Measurements from ENCODE around the gene TMEM115. TPM values are rescaled to one million over a fixed set of nuclear protein-coding genes. Genes with fewer than 3 reads are reported as not detected.

The TMEM115 gene
- total and polyA plus RNA-seq, 2 donors (not counting 3 experiments of a cell fraction or from before 2014, with no cell fraction given) = 44.7 to 65.5 TPM

DNA sequence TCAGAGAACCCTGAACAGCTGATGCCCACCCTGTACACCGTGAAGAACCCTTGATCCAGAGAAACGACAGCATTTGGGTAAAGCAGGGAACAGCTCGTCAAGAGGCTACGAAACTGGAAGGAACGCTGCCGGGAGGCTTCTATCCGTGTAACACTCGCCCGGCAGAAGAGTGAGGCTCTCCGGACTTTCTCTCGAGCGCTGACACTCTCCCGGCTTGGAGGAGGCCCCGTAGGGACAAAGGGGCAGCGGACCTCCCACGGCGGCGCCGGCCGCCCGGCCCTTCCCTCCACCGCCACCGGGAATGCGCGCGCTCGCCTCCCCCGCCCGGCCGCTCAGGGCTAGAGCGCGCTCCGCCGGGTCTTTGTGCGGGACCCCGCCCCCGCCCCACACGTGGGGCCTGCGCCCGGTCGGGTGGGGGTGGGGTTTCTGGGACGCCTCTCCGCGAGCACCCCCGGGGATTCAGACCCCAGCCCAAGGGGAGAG, 38.4 kb downstream of the TMEM115 start:
- intact Hi-C loops (cut with micrococcal nuclease) = no loop called here
- DNase-seq (ENCODE audit: low read depth, low spot score) (peak; percentile 77), FAIRE-seq (no peak)
- Histone ChIP-seq H3K4me1 (ENCODE audit: control insufficient read depth, extremely low read depth, insufficient read depth, low read length) (peaks cover 67% of the 10 kb centered on the region), H3K36me3 (ENCODE audit: control insufficient read depth in 2 of 2, extremely low read depth in 1 of 2, insufficient read depth in 2 of 2, low read length in 2 of 2) (peaks cover 11 to 40% of the 10 kb centered on the region in 2 experiments), H3K27ac (ENCODE audit: insufficient read depth, low read depth, low read length) (peak overlapping the region; percentile 87), H3K9ac (replicated peaks; ENCODE audit: extremely low read depth, insufficient read depth, low read length) (peak overlapping the region; percentile 89), H3K4me2 (ENCODE audit: insufficient read depth, low read length) (peak overlapping the region; percentile 69), H3K9me3 (replicated peaks; ENCODE audit: control insufficient read depth, insufficient read depth, low read length) (no peaks in the 10 kb centered on the region), H3K9me1 (replicated peaks; ENCODE audit: control insufficient read depth, extremely low read depth, insufficient read depth, low read length) (no peaks in the 10 kb centered on the region), H2AFZ (ENCODE audit: low read depth, low read length) (no peak overlapping the region), H3K79me2 (ENCODE audit: control insufficient read depth, insufficient read depth, low read length) (peaks cover 52% of the 10 kb centered on the region), H4K20me1 (replicated peaks; ENCODE audit: control insufficient read depth, extremely low read depth, insufficient read depth, low read length) (no peaks in the 10 kb centered on the region), H3K27me3 (ENCODE audit: control insufficient read depth in 2 of 2, insufficient read depth in 2 of 2, low read length in 2 of 2) (no peaks in the 10 kb centered on the region), H3K4me3 (replicated peaks in 1 of 3; ENCODE audit: insufficient read depth in 1 of 3, low read depth in 1 of 3, low read length in 3 of 3) (peak overlapping the region; percentile 65 to 89 (median 89))
- dilution Hi-C loops (cut with MboI; ENCODE audit: extremely low pct_ligation_motif_present, low sequenced_read_pairs) = no loop called here
- BruUV-seq (replicated peaks) = no TSS peak
- ChIA-PET POLR2A (interaction anchor here (0.6 to 5.1 kb wide), 2 partner anchors 15 to 62 kb away, joined by 3 to 38 read pairs; no protein-coding TSS in a partner anchor), CTCF (interaction anchor here (0.5 to 4.3 kb wide), 13 partner anchors 7 to 1360 kb away, joined by 3 to 36 read pairs (median 3); partner anchors contain the start of genes CYB561D2, HYAL3, NAA80 and NPRL2)
- TF ChIP-seq EZH2 (IDR thresholded peaks at IDR 0.05; ENCODE audit: borderline replicate concordance, low read depth, low read length, severe bottlenecking) = no peak
- TF ChIP-seq POLR2A (IDR thresholded peaks at IDR 0.05; ENCODE audit: low read depth, low read length) = peak; percentile 71

DNA sequence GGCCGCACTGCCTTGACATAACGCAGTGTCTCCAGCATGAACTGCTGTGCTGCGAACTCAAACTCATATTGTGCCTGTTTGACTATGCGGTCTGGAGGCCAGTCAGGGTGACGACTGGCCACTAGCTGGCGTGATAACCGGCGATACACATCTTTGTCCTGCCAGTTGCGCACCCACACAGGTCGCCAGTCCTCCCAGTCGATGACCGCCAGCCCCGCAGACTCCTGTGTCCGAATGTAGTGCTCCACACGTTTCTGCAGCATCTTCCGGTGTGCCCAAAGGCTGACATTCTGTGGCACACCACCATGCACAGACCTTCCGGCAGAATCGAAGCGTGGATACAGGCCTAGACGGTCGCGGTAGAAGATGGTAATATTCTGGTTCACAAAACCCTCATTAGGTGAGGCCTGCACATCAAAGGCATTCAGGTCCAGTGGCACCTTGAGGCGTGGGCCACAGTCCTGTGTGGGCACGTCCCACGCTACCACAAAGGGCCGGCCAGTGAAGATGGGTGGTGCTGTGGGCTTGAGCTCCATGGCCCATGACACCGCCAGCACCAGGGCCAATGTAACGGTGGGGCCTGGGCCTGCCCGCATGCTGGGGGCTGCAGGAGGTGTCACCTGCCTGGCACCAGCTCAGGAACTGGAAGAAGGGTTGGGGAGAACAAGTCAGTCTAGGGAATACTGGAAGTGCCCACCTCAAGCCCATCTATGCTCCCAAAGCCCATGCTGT, 39.3 kb downstream of the TMEM115 start:
- Histone ChIP-seq H4K20me1 (replicated peaks; ENCODE audit: control insufficient read depth, extremely low read depth, insufficient read depth, low read length) (no peaks in the 10 kb centered on the region), H2AFZ (ENCODE audit: low read depth, low read length) (no peak overlapping the region), H3K27me3 (ENCODE audit: control insufficient read depth in 2 of 2, insufficient read depth in 2 of 2, low read length in 2 of 2) (no peaks in the 10 kb centered on the region), H3K9me3 (replicated peaks; ENCODE audit: control insufficient read depth, insufficient read depth, low read length) (no peaks in the 10 kb centered on the region), H3K79me2 (ENCODE audit: control insufficient read depth, insufficient read depth, low read length) (peaks cover 52% of the 10 kb centered on the region), H3K4me1 (ENCODE audit: control insufficient read depth, extremely low read depth, insufficient read depth, low read length) (peaks cover 67% of the 10 kb centered on the region), H3K9me1 (replicated peaks; ENCODE audit: control insufficient read depth, extremely low read depth, insufficient read depth, low read length) (no peaks in the 10 kb centered on the region), H3K36me3 (ENCODE audit: control insufficient read depth in 2 of 2, extremely low read depth in 1 of 2, insufficient read depth in 2 of 2, low read length in 2 of 2) (peaks cover 16 to 40% of the 10 kb centered on the region in 2 experiments), H3K27ac (ENCODE audit: insufficient read depth, low read depth, low read length) (peak overlapping the region; percentile 87), H3K9ac (replicated peaks; ENCODE audit: extremely low read depth, insufficient read depth, low read length) (peak overlapping the region; percentile 89), H3K4me2 (ENCODE audit: insufficient read depth, low read length) (peak overlapping the region; percentile 69), H3K4me3 (replicated peaks in 1 of 3; ENCODE audit: insufficient read depth in 1 of 3, low read depth in 1 of 3, low read length in 3 of 3) (peak overlapping the region; percentile 65 to 89 (median 89))
- dilution Hi-C loops (cut with MboI; ENCODE audit: extremely low pct_ligation_motif_present, low sequenced_read_pairs) = no loop called here
- FAIRE-seq (peak; percentile 87), DNase-seq (ENCODE audit: low read depth, low spot score) (peak; percentile 46)
- ChIA-PET CTCF (interaction anchor here (1.2 kb wide), 1 partner anchor 8 kb away, joined by 4 read pairs; the partner anchor contains the start of gene TUSC2), POLR2A (interaction anchor here (1.2 to 5.1 kb wide), 2 partner anchors 8 to 16 kb away, joined by 3 to 38 read pairs; partner anchors contain the start of gene TUSC2)
- intact Hi-C loops (cut with micrococcal nuclease) = no loop called here
- BruUV-seq (replicated peaks) = TSS peak; percentile 10
- TF ChIP-seq, protein P1, sequence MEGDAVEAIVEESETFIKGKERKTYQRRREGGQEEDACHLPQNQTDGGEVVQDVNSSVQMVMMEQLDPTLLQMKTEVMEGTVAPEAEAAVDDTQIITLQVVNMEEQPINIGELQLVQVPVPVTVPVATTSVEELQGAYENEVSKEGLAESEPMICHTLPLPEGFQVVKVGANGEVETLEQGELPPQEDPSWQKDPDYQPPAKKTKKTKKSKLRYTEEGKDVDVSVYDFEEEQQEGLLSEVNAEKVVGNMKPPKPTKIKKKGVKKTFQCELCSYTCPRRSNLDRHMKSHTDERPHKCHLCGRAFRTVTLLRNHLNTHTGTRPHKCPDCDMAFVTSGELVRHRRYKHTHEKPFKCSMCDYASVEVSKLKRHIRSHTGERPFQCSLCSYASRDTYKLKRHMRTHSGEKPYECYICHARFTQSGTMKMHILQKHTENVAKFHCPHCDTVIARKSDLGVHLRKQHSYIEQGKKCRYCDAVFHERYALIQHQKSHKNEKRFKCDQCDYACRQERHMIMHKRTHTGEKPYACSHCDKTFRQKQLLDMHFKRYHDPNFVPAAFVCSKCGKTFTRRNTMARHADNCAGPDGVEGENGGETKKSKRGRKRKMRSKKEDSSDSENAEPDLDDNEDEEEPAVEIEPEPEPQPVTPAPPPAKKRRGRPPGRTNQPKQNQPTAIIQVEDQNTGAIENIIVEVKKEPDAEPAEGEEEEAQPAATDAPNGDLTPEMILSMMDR (IDR thresholded peaks at IDR 0.05; ENCODE audit: extremely low read depth in 1 of 2, insufficient read depth in 1 of 2, low read depth in 1 of 2, low read length in 2 of 2) = peak in 1 of 2 donors; percentile 50
- TF ChIP-seq POLR2A (IDR thresholded peaks at IDR 0.05; ENCODE audit: low read depth, low read length) (peak; percentile 59), GATA2 (IDR thresholded peaks at IDR 0.05; ENCODE audit: insufficient read depth, insufficient read length, low read depth, low read length) (peak; percentile 36), POLR2AphosphoS5 (IDR thresholded peaks at IDR 0.05; ENCODE audit: insufficient read depth, low read depth, low read length) (peak; percentile 21)
- TF ChIP-seq, protein P2, sequence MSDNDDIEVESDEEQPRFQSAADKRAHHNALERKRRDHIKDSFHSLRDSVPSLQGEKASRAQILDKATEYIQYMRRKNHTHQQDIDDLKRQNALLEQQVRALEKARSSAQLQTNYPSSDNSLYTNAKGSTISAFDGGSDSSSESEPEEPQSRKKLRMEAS (IDR thresholded peaks at IDR 0.05; ENCODE audit: insufficient read depth, insufficient read length) = no peak
